ENCODE data around the gene CAMK1D.

GRCh38 chr10:12642036-12642435 is 292.7 kb downstream of the CAMK1D start:
- TF ChIP-seq CTCF (IDR thresholded peaks at IDR 0.05) (no peak), ZNF671 (CRISPR knock-in tag; IDR thresholded peaks at IDR 0.05) (no peak), ZNF281 (CRISPR knock-in tag; IDR thresholded peaks at IDR 0.05) (no peak), USF2 (CRISPR knock-in tag; IDR thresholded peaks at IDR 0.05) (no peak), ESRRA (CRISPR knock-in tag; IDR thresholded peaks at IDR 0.05; ENCODE audit: borderline replicate concordance) (no peak), ATF2 (CRISPR knock-in tag; IDR thresholded peaks at IDR 0.05; ENCODE audit: borderline replicate concordance, low read depth) (no peak), CREM (CRISPR knock-in tag; IDR thresholded peaks at IDR 0.05) (no peak), TEAD4 (CRISPR knock-in tag; IDR thresholded peaks at IDR 0.05) (no peak), ETV6 (CRISPR knock-in tag; IDR thresholded peaks at IDR 0.05) (no peak), GRHL2 (CRISPR knock-in tag; IDR thresholded peaks at IDR 0.05; ENCODE audit: insufficient replicate concordance, severe bottlenecking) (no peak), ZNF532 (CRISPR knock-in tag; IDR thresholded peaks at IDR 0.05; ENCODE audit: borderline replicate concordance) (no peak), NFYB (CRISPR knock-in tag; conservative IDR thresholded peaks at IDR 0.05; ENCODE audit: low read depth) (no peak)

Measured in WTC11 (cell line).